HG02938 (cell line): Measurements from ENCODE around the gene LARGE1.

Experiments used
- ATAC-seq: cut with Tn5 transposase; IDR thresholded peaks from one replicate; pipeline ENCODE4 v1.9.1; 2021; ENCODE audit warnings: mild to moderate bottlenecking, moderate library complexity; ENCODE audit not compliant: unreplicated experiment

LARGE1 gene

GRCh38 chr22:33459137-33459536 is 461.1 kb downstream of the LARGE1 start:
- no peak for ATAC-seq

GRCh38 chr22:33456511-33456910 is 463.8 kb downstream of the LARGE1 start:
- ATAC-seq = no peak

- no peak for ATAC-seq
Measured at GRCh38 chr22:33455036-33455435, 465.2 kb downstream of the LARGE1 start.

GRCh38 chr22:33451866-33452469 is 468.3 kb downstream of the LARGE1 start:
- no peak for ATAC-seq

GRCh38 chr22:33450756-33451155 is 469.5 kb downstream of the LARGE1 start:
- no peak for ATAC-seq

GRCh38 chr22:33447733-33448132 is 472.5 kb downstream of the LARGE1 start:
- no peak for ATAC-seq

- no peak for ATAC-seq
Measured at GRCh38 chr22:33443683-33444082, 476.6 kb downstream of the LARGE1 start.

- no peak for ATAC-seq
Measured at GRCh38 chr22:33440756-33441155, 479.5 kb downstream of the LARGE1 start.

- ATAC-seq = no peak
Measured at GRCh38 chr22:33438273-33438672, 482.0 kb downstream of the LARGE1 start.

- no peak for ATAC-seq
Measured at GRCh38 chr22:33431300-33431699, 489.0 kb downstream of the LARGE1 start.

GRCh38 chr22:33429281-33429680 is 491.0 kb downstream of the LARGE1 start:
- ATAC-seq = no peak

- no peak for ATAC-seq
Measured at GRCh38 chr22:33427461-33427860, 492.8 kb downstream of the LARGE1 start.

- ATAC-seq = no peak
Measured at GRCh38 chr22:33426451-33426850, 493.8 kb downstream of the LARGE1 start.

- ATAC-seq = no peak
Measured at GRCh38 chr22:33421859-33422258, 498.4 kb downstream of the LARGE1 start.

GRCh38 chr22:33418484-33418883 is 501.8 kb downstream of the LARGE1 start:
- no peak for ATAC-seq

- no peak for ATAC-seq
Measured at GRCh38 chr22:33415401-33415800, 504.9 kb downstream of the LARGE1 start.

GRCh38 chr22:33409079-33409478 is 511.2 kb downstream of the LARGE1 start:
- no peak for ATAC-seq

GRCh38 chr22:33405194-33405593 is 515.1 kb downstream of the LARGE1 start:
- no peak for ATAC-seq

- ATAC-seq = no peak
Measured at GRCh38 chr22:33404723-33405122, 515.6 kb downstream of the LARGE1 start.

- no peak for ATAC-seq
Measured at GRCh38 chr22:33402325-33402724, 518.0 kb downstream of the LARGE1 start.

GRCh38 chr22:33401291-33401690 is 519.0 kb downstream of the LARGE1 start:
- no peak for ATAC-seq

GRCh38 chr22:33400891-33401290 is 519.4 kb downstream of the LARGE1 start:
- ATAC-seq = no peak

- ATAC-seq = no peak
Measured at GRCh38 chr22:33400061-33400840, 520.0 kb downstream of the LARGE1 start.
